Heart left ventricle (tissue), 13 donors: ENCODE data around the gene AGTRAP.

Source experiments
- POLR2A ChIP-seq, 2 donors: fragments of 450-650 bp; IDR thresholded peaks; one replicate each; pipeline ENCODE4 v1.6.1; 2017; ENCODE audit warnings: antibody characterized with exemption in 2 of 2, mild to moderate bottlenecking in 2 of 2, moderate library complexity in 2 of 2
- TF ChIP-seq, protein P1 (sequence below), 12 donors: fragments of 200-600 bp; sonication (generic) in 4 of 12; IDR thresholded peaks; one replicate each; pipeline versions ENCODE4 v1.5.0 to v1.8.0; 2018 to 2022; ENCODE audit warnings: antibody characterized with exemption in 12 of 12, mild to moderate bottlenecking in 5 of 12
- donor health status: ischemic (EF 13 %, LVEDD 7.1; RV severe dilation, severe dysfunction).
- donor health status: DM: no; HTN: yes; CAD: no.
- donor health status: DM: no; HTN: no; CAD: no.
- donor health status: ischemic (EF 25% LVEDD 6.9; RV normal size, moderate dysfunction).
- donor health status: ischemic (EF 25% LVEDD 5.7; RV mildly dilated, moderate dysfunction).
- donor health status: ischemic (EF 35%, LVEDD 5.7; RV mildly dilated, moderate dysfunction).
- donor health status: nonischemic (EF 11% LVEDD 7.7; RV severe dilation, severe dysfunction).
- donor health status: DM: yes; HTN: yes; CAD: no.
- donor health status: PGD.
- donor health status: ischemic (EF 29% LVEDD 5.4; RV normal size, mild dysfunction).
- donor health status: nonischemic (EF 23%, LVEDD 6.1; RV moderate dilation, normal function).

DNA sequence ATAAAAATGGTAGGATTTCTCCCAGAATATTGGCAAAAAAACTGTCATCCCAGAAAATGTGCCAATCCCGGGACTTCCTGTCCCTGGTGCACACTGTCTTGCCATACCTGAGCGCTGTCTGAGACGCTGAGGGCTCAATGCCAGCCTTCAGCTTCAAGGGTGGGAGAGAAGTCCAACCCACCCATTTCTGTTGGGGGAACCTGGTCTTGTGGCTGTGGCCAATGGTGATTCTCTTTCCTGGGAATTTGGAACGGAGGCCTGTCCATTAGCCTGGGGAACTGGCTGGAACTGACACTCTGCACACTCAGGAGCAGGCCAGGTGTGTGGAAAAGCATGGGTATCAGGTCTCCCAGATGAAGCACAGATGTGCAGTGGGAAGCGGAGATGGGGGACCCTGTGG, 63.2 kb downstream of the AGTRAP start:
- TF ChIP-seq, protein P1, sequence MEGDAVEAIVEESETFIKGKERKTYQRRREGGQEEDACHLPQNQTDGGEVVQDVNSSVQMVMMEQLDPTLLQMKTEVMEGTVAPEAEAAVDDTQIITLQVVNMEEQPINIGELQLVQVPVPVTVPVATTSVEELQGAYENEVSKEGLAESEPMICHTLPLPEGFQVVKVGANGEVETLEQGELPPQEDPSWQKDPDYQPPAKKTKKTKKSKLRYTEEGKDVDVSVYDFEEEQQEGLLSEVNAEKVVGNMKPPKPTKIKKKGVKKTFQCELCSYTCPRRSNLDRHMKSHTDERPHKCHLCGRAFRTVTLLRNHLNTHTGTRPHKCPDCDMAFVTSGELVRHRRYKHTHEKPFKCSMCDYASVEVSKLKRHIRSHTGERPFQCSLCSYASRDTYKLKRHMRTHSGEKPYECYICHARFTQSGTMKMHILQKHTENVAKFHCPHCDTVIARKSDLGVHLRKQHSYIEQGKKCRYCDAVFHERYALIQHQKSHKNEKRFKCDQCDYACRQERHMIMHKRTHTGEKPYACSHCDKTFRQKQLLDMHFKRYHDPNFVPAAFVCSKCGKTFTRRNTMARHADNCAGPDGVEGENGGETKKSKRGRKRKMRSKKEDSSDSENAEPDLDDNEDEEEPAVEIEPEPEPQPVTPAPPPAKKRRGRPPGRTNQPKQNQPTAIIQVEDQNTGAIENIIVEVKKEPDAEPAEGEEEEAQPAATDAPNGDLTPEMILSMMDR (IDR thresholded peaks at IDR 0.05), result no peak
- TF ChIP-seq POLR2A (IDR thresholded peaks at IDR 0.05), result no peak
